ENCODE measurements around the gene GATA5.

The GATA5 gene

GRCh38 chr20:62483613-62484458, 8.0 kb upstream of the GATA5 start:
- no peak for TF ChIP-seq CTCF (IDR thresholded peaks at IDR 0.05; ENCODE audit: borderline replicate concordance, insufficient read depth, low read depth, low read length)

GRCh38 chr20:62482974-62483373, 7.2 kb upstream of the GATA5 start:
- no peak for TF ChIP-seq CTCF (IDR thresholded peaks at IDR 0.05; ENCODE audit: borderline replicate concordance, insufficient read depth, low read depth, low read length)
- H3K4me3 ChIP-seq (ENCODE audit: low read depth, low read length) = no peak overlapping the region

More at GRCh38 chr20:62483613-62484458, 8.0 kb upstream of the GATA5 start:
- no peak overlapping the region for H3K4me3 ChIP-seq (ENCODE audit: low read depth, low read length)

- no peak for TF ChIP-seq CTCF (IDR thresholded peaks at IDR 0.05; ENCODE audit: borderline replicate concordance, insufficient read depth, low read depth, low read length)
- no peak overlapping the region for H3K4me3 ChIP-seq (ENCODE audit: low read depth, low read length)
Observed at GRCh38 chr20:62482146-62482809, 6.5 kb upstream of the GATA5 start.

GRCh38 chr20:62481425-62482145, 5.8 kb upstream of the GATA5 start:
- H3K4me3 ChIP-seq (ENCODE audit: low read depth, low read length) = no peak overlapping the region
- no peak for TF ChIP-seq CTCF (IDR thresholded peaks at IDR 0.05; ENCODE audit: borderline replicate concordance, insufficient read depth, low read depth, low read length)

- no peak for TF ChIP-seq CTCF (IDR thresholded peaks at IDR 0.05; ENCODE audit: borderline replicate concordance, insufficient read depth, low read depth, low read length)
- no peak overlapping the region for H3K4me3 ChIP-seq (ENCODE audit: low read depth, low read length)
Observed at GRCh38 chr20:62480318-62480717, 4.5 kb upstream of the GATA5 start.

GRCh38 chr20:62479656-62480055, 3.9 kb upstream of the GATA5 start:
- no peak overlapping the region for H3K4me3 ChIP-seq (ENCODE audit: low read depth, low read length)
- no peak for TF ChIP-seq CTCF (IDR thresholded peaks at IDR 0.05; ENCODE audit: borderline replicate concordance, insufficient read depth, low read depth, low read length)

Measured in GM12875 (cell line).